SK-N-MC (cell line): ENCODE data around the gene DPAGT1.

Experiments
- EZH2 ChIP-seq: fragments of 200-600 bp; sonication (generic); IDR thresholded peaks from one replicate; pipeline ENCODE4 v1.6.1; 2017; ENCODE audit warnings: antibody characterized with exemption
- FOXP2 ChIP-seq: optimal IDR thresholded peaks from 2 replicates; pipeline ENCODE3; 2011; ENCODE audit warnings: mild to moderate bottlenecking, moderate library complexity; ENCODE audit not compliant: insufficient read depth; ENCODE audit errors: extremely low read length, control extremely low read depth
- POLR2AphosphoS5 ChIP-seq: IDR thresholded peaks from 2 replicates; pipeline ENCODE4 v1.6.1; 2012; ENCODE audit warnings: mild to moderate bottlenecking, low read depth, low read length, borderline replicate concordance

GRCh38 chr11:119114351-119114750, 12.7 kb upstream of the DPAGT1 start:
- TF ChIP-seq POLR2AphosphoS5, result no peak
- TF ChIP-seq EZH2, result no peak
- TF ChIP-seq FOXP2, result no peak
